HL-60 (cell line): ENCODE measurements around the gene TAPT1.

Source experiments
- DNase-seq, 2 experiments: peaks; one replicate each; pipeline ENCODE4 v3.0.0-alpha.2; 2010 to 2020; ENCODE audit warnings: low read depth in 1 of 2, low spot score in 1 of 2
- H3K27ac ChIP-seq: fragments of 250-450 bp; sonication (Bioruptor Pico); replicated peaks from 2 replicates; pipeline ENCODE4 v1.5.1; 2020; ENCODE audit warnings: mild to moderate bottlenecking, moderate library complexity
- H3K27me3 ChIP-seq: fragments of 250-450 bp; sonication (Bioruptor Pico); 2 replicates; pipeline ENCODE4 v1.5.1; 2021; ENCODE audit warnings: mild to moderate bottlenecking, moderate library complexity; ENCODE audit not compliant: insufficient read depth, poor library complexity, severe bottlenecking
- H3K4me3 ChIP-seq: replicated peaks from 2 replicates; pipeline ENCODE4 v1.5.1; 2011; ENCODE audit warnings: mild to moderate bottlenecking, control low read depth, low read length; ENCODE audit not compliant: insufficient read depth
- GABPA ChIP-seq: IDR thresholded peaks from 2 replicates; pipeline ENCODE4 v1.6.1; 2012; ENCODE audit warnings: low read depth
- POLR2AphosphoS5 ChIP-seq: IDR thresholded peaks from 2 replicates; pipeline ENCODE4 v1.6.1; 2012; ENCODE audit warnings: low read depth
- SPI1 ChIP-seq: IDR thresholded peaks from 2 replicates; pipeline ENCODE4 v1.6.1; 2012; ENCODE audit warnings: low read depth, mild to moderate bottlenecking, borderline replicate concordance
- TF ChIP-seq, protein P1 (sequence below): IDR thresholded peaks from 2 replicates; pipeline ENCODE4 v1.6.1; 2012; ENCODE audit warnings: low read depth; ENCODE audit not compliant: insufficient replicate concordance
- TF ChIP-seq, protein P2 (sequence below): IDR thresholded peaks from one replicate; pipeline ENCODE4 v1.5.1; 2011; ENCODE audit warnings: low read length, control low read depth, inconsistent platforms; ENCODE audit not compliant: insufficient read depth

TAPT1 gene

DNA sequence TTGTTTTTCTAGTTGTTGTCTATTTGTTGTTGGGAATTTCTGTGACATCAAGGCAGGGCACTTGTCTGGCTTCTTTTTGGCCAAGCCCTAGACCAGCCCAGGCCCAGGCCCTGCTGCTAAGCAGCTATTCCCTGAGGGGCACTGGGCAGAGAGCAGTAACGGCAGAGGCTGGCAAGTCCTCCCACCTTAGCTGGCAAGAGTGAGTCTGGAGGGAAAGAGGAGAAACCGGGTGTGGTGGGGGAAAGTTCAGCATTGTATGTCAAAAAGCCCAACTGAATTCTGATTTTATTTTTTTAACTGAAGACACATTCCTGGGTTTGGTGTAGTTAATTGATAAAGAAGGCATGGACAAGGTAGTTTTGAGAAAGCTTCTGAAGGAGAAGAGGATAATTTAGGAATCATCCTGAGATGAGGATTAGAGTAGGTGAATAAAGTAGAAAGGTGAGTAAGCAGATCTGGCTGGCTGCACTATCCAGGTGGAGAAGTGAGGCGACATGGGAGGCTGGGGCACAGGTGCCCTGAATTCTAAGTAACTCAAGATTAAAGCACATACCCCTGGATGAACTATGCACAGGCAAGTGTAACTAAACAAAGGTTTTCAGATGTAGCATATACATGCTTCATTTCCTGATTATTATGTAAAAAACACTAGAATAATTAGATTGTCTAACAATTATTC is 57.4 kb downstream of the TAPT1 start:
- Histone ChIP-seq H3K4me3 (no peak overlapping the region), H3K27me3 (no peaks in the 10 kb centered on the region), H3K27ac (no peak overlapping the region)
- TF ChIP-seq GABPA = no peak
- TF ChIP-seq POLR2AphosphoS5 = no peak
- TF ChIP-seq, protein P1, sequence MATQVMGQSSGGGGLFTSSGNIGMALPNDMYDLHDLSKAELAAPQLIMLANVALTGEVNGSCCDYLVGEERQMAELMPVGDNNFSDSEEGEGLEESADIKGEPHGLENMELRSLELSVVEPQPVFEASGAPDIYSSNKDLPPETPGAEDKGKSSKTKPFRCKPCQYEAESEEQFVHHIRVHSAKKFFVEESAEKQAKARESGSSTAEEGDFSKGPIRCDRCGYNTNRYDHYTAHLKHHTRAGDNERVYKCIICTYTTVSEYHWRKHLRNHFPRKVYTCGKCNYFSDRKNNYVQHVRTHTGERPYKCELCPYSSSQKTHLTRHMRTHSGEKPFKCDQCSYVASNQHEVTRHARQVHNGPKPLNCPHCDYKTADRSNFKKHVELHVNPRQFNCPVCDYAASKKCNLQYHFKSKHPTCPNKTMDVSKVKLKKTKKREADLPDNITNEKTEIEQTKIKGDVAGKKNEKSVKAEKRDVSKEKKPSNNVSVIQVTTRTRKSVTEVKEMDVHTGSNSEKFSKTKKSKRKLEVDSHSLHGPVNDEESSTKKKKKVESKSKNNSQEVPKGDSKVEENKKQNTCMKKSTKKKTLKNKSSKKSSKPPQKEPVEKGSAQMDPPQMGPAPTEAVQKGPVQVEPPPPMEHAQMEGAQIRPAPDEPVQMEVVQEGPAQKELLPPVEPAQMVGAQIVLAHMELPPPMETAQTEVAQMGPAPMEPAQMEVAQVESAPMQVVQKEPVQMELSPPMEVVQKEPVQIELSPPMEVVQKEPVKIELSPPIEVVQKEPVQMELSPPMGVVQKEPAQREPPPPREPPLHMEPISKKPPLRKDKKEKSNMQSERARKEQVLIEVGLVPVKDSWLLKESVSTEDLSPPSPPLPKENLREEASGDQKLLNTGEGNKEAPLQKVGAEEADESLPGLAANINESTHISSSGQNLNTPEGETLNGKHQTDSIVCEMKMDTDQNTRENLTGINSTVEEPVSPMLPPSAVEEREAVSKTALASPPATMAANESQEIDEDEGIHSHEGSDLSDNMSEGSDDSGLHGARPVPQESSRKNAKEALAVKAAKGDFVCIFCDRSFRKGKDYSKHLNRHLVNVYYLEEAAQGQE = no peak
- TF ChIP-seq SPI1 = no peak
- TF ChIP-seq, protein P2, sequence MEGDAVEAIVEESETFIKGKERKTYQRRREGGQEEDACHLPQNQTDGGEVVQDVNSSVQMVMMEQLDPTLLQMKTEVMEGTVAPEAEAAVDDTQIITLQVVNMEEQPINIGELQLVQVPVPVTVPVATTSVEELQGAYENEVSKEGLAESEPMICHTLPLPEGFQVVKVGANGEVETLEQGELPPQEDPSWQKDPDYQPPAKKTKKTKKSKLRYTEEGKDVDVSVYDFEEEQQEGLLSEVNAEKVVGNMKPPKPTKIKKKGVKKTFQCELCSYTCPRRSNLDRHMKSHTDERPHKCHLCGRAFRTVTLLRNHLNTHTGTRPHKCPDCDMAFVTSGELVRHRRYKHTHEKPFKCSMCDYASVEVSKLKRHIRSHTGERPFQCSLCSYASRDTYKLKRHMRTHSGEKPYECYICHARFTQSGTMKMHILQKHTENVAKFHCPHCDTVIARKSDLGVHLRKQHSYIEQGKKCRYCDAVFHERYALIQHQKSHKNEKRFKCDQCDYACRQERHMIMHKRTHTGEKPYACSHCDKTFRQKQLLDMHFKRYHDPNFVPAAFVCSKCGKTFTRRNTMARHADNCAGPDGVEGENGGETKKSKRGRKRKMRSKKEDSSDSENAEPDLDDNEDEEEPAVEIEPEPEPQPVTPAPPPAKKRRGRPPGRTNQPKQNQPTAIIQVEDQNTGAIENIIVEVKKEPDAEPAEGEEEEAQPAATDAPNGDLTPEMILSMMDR = no peak
- DNase-seq = no peak

DNA sequence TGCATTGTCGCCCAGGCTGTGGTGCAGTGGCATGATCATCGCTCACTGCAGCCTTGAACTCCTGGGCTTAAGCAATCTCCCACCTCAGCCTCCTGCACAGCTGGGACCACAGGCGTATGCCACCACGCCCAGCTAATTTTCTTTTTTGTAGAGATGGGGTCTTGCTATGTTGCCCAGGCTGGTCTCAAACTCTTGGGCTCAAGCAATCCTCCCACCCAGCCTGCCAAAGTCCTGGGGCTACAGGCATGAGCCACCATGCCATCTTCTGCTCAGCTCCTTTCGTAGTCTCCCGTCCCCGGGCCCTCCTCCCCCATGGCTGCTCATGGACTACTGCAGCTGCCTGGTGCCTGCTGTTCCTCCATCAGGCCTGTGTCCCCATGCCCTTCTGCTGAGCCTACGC is 58.1 kb downstream of the TAPT1 start:
- DNase-seq = no peak
- TF ChIP-seq SPI1 = no peak
- no peak for TF ChIP-seq POLR2AphosphoS5
- TF ChIP-seq GABPA = no peak
- TF ChIP-seq, protein P2 = no peak
- TF ChIP-seq, protein P1 = no peak
- no peaks in the 10 kb centered on the region for H3K27me3 ChIP-seq
- no peak overlapping the region for H3K4me3 ChIP-seq
- no peak overlapping the region for H3K27ac ChIP-seq

DNA sequence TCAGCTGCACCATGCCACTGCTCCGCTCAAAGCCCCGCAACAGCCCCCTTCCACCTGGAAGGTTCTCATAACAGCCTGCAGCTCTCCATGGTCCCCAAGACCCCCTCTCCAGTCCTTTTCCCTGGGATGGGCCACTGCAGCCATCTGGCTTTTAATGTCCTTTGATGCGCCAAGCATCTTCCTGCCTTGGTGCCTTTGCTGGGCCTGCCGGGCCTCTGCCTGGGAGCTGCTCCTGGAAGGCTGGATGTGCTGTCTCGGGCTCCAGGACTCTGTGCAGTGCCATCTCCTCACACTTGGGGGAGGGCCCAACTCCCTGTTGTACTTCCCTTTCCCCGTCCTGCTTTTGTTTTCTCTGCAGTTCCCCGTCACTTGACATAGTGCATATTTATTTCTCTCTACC is 60.3 kb downstream of the TAPT1 start:
- Histone ChIP-seq H3K27ac (no peak overlapping the region), H3K27me3 (no peaks in the 10 kb centered on the region), H3K4me3 (no peak overlapping the region)
- no peak for DNase-seq
- no peak for TF ChIP-seq SPI1
- TF ChIP-seq, protein P1 = no peak
- TF ChIP-seq, protein P2 = no peak
- no peak for TF ChIP-seq GABPA
- no peak for TF ChIP-seq POLR2AphosphoS5
